Measurements from ENCODE around the gene SHISA8. TPM values are rescaled to one million over a fixed set of nuclear protein-coding genes. Genes with fewer than 3 reads are reported as not detected.

SHISA8 gene
- total and polyA plus RNA-seq, 4 donors: not detected

- no peak for DNase-seq (ENCODE audit: low spot score)
- no peaks in the 10 kb centered on the region for H3K27me3 ChIP-seq (ENCODE audit: control insufficient read depth in 4 of 4, insufficient read depth in 4 of 4, low read length in 3 of 4)
- H3K27ac ChIP-seq (ENCODE audit: low read depth in 1 of 2, low read length in 2 of 2): no peak overlapping the region
- peaks cover 2 to 33% (median 20%) of the 10 kb centered on the region in 4 donors for H3K4me1 ChIP-seq (ENCODE audit: control insufficient read depth in 4 of 4, insufficient read depth in 4 of 4, low read length in 3 of 4)
- no peaks in the 10 kb centered on the region for H3K9me3 ChIP-seq (ENCODE audit: control insufficient read depth in 4 of 4, low read length in 3 of 4)
- H3K36me3 ChIP-seq (ENCODE audit: control insufficient read depth in 4 of 4, insufficient read depth in 3 of 4, low read depth in 1 of 4, low read length in 3 of 4): peaks cover 34 to 66% (median 53%) of the 10 kb centered on the region in 4 donors
- no peak overlapping the region for H3K4me3 ChIP-seq (ENCODE audit: low read depth in 1 of 3, low read length in 3 of 3)
- TF ChIP-seq FOXA1 (IDR thresholded peaks at IDR 0.05) (no peak), EGR1 (IDR thresholded peaks at IDR 0.05; ENCODE audit: low read depth in 2 of 2) (no peak), RXRA (IDR thresholded peaks at IDR 0.05) (no peak), YY1 (IDR thresholded peaks at IDR 0.05) (no peak), TAF1 (conservative IDR thresholded peaks at IDR 0.05) (no peak)
- TF ChIP-seq, protein P1, sequence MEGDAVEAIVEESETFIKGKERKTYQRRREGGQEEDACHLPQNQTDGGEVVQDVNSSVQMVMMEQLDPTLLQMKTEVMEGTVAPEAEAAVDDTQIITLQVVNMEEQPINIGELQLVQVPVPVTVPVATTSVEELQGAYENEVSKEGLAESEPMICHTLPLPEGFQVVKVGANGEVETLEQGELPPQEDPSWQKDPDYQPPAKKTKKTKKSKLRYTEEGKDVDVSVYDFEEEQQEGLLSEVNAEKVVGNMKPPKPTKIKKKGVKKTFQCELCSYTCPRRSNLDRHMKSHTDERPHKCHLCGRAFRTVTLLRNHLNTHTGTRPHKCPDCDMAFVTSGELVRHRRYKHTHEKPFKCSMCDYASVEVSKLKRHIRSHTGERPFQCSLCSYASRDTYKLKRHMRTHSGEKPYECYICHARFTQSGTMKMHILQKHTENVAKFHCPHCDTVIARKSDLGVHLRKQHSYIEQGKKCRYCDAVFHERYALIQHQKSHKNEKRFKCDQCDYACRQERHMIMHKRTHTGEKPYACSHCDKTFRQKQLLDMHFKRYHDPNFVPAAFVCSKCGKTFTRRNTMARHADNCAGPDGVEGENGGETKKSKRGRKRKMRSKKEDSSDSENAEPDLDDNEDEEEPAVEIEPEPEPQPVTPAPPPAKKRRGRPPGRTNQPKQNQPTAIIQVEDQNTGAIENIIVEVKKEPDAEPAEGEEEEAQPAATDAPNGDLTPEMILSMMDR (IDR thresholded peaks at IDR 0.05; ENCODE audit: low read depth, low read length, missing input control): no peak
- WGBS: 97% methylated on average over 8 of the region's 8 CpGs
- no peak overlapping the region for H3K9ac ChIP-seq (ENCODE audit: low read depth in 1 of 2, low read length in 2 of 2)
Measured at GRCh38 chr22:41900652-41901312, 14.1 kb downstream of the SHISA8 start.

- DNase-seq (ENCODE audit: low spot score): no peak
Measured at GRCh38 chr22:41899992-41900651, 14.8 kb downstream of the SHISA8 start.

More at GRCh38 chr22:41899992-41900651, 14.8 kb downstream of the SHISA8 start:
- Histone ChIP-seq H3K27me3 (ENCODE audit: control insufficient read depth in 4 of 4, insufficient read depth in 4 of 4, low read length in 3 of 4) (no peaks in the 10 kb centered on the region), H3K4me1 (ENCODE audit: control insufficient read depth in 4 of 4, insufficient read depth in 4 of 4, low read length in 3 of 4) (peaks cover 2 to 33% (median 20%) of the 10 kb centered on the region in 4 donors), H3K36me3 (ENCODE audit: control insufficient read depth in 4 of 4, insufficient read depth in 3 of 4, low read depth in 1 of 4, low read length in 3 of 4) (peaks cover 30 to 60% (median 49%) of the 10 kb centered on the region in 4 donors), H3K4me3 (ENCODE audit: low read depth in 1 of 3, low read length in 3 of 3) (no peak overlapping the region), H3K9ac (ENCODE audit: low read depth in 1 of 2, low read length in 2 of 2) (no peak overlapping the region), H3K9me3 (ENCODE audit: control insufficient read depth in 4 of 4, low read length in 3 of 4) (no peaks in the 10 kb centered on the region), H3K27ac (ENCODE audit: low read depth in 1 of 2, low read length in 2 of 2) (no peak overlapping the region)
- TF ChIP-seq, protein P1 (IDR thresholded peaks at IDR 0.05; ENCODE audit: low read depth, low read length, missing input control): no peak
- TF ChIP-seq, protein P2, sequence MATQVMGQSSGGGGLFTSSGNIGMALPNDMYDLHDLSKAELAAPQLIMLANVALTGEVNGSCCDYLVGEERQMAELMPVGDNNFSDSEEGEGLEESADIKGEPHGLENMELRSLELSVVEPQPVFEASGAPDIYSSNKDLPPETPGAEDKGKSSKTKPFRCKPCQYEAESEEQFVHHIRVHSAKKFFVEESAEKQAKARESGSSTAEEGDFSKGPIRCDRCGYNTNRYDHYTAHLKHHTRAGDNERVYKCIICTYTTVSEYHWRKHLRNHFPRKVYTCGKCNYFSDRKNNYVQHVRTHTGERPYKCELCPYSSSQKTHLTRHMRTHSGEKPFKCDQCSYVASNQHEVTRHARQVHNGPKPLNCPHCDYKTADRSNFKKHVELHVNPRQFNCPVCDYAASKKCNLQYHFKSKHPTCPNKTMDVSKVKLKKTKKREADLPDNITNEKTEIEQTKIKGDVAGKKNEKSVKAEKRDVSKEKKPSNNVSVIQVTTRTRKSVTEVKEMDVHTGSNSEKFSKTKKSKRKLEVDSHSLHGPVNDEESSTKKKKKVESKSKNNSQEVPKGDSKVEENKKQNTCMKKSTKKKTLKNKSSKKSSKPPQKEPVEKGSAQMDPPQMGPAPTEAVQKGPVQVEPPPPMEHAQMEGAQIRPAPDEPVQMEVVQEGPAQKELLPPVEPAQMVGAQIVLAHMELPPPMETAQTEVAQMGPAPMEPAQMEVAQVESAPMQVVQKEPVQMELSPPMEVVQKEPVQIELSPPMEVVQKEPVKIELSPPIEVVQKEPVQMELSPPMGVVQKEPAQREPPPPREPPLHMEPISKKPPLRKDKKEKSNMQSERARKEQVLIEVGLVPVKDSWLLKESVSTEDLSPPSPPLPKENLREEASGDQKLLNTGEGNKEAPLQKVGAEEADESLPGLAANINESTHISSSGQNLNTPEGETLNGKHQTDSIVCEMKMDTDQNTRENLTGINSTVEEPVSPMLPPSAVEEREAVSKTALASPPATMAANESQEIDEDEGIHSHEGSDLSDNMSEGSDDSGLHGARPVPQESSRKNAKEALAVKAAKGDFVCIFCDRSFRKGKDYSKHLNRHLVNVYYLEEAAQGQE (IDR thresholded peaks at IDR 0.05): no peak
- TF ChIP-seq, protein P3, sequence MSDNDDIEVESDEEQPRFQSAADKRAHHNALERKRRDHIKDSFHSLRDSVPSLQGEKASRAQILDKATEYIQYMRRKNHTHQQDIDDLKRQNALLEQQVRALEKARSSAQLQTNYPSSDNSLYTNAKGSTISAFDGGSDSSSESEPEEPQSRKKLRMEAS (IDR thresholded peaks at IDR 0.05): no peak
- TF ChIP-seq HNF4G (IDR thresholded peaks at IDR 0.05) (no peak), SP1 (IDR thresholded peaks at IDR 0.05) (no peak), FOXA1 (IDR thresholded peaks at IDR 0.05) (no peak)
- WGBS: 91% methylated on average over 13 of the region's 13 CpGs
